Psoas muscle (tissue), 8 donors: ENCODE data around the gene TPCN1. TPM values are rescaled to one million over a fixed set of nuclear protein-coding genes. Genes with fewer than 3 reads are reported as not detected.

Source experiments
- ATAC-seq, 4 donors: fragments of 200-7000 bp; cut with Tn5 transposase; one replicate each; pipeline ENCODE4 v1.9.1; 2020; ENCODE audit warnings: moderate library complexity in 3 of 4, mild to moderate bottlenecking in 2 of 4
- DNase-seq, 2 donors: peaks; one replicate each; pipeline ENCODE4 v3.0.0-alpha.2; 2020
- H3K27ac ChIP-seq: fragments of 200-600 bp; one replicate; pipeline ENCODE4 v1.8.0; 2022
- H3K27me3 ChIP-seq, 3 donors: fragments of 200-600 bp in 1 of 3; one replicate each; pipeline versions ENCODE4 v1.6.1 to v1.8.0; 2013 to 2022; ENCODE audit warnings: low read length in 2 of 3, mild to moderate bottlenecking in 2 of 3, moderate library complexity in 1 of 3; ENCODE audit not compliant: insufficient read depth in 3 of 3
- H3K36me3 ChIP-seq, 2 donors: fragments of 200-600 bp in 1 of 2; one replicate each; pipeline versions ENCODE4 v1.6.1 to v1.8.0; 2013 to 2022; ENCODE audit warnings: low read depth in 1 of 2, mild to moderate bottlenecking in 1 of 2, moderate library complexity in 1 of 2; ENCODE audit not compliant: insufficient read depth in 1 of 2
- H3K4me1 ChIP-seq: fragments of 200-600 bp; one replicate; pipeline ENCODE4 v1.8.0; 2022
- H3K4me3 ChIP-seq: fragments of 200-600 bp; one replicate; pipeline ENCODE4 v1.8.0; 2022; ENCODE audit warnings: mild to moderate bottlenecking
- H3K9me3 ChIP-seq: fragments of 200-600 bp; one replicate; pipeline ENCODE4 v1.8.0; 2022
- CTCF ChIP-seq: fragments of 200-600 bp; IDR thresholded peaks from one replicate; pipeline ENCODE4 v1.8.0; 2022; ENCODE audit warnings: antibody characterized with exemption
- WGBS, 3 donors: extraction: QIAGEN DNeasy Blood & Tissue Kit; methylation state at CpG; one replicate each; pipeline versions ENCODE4 v1.1.6 to v1.1.7; 2013; 5-methylcytosine and 5-hydroxymethylcytosine counted together
- intact Hi-C, 2 donors: fragments of 100-400 bp; cut with DNase I; formaldehyde crosslinking; loops; one replicate each; pipeline versions ENCODE4 v1.11.0 to v1.14.2; 2022
- polyA plus RNA-seq, 3 donors: library from polyadenylated mRNA; stranded (reverse); fragments of 200-250 nt; gene quantifications; one replicate each; pipeline ENCODE4 v1.2.3, GENCODE V29; 2013
- total RNA-seq, 4 donors: library from RNA; stranded (reverse); fragmentation: NEBNext Ultra II Directional in 2 of 4; extraction: Animal tissue kit (Norgen Biotek cat#: 25700) in 2 of 4; gene quantifications; one replicate each; pipeline versions ENCODE4 v1.2.1 to v1.2.4, GENCODE V29; 2021 to 2023
- donor health status: healthy with polysubstance abuse.
- donor health status: DM: no; HTN: no; CAD: no; lungs with moderate emphysema.
- donor health status: Bipolar disorder and iron deficiency.
- donor health status: healthy.
- donor health status: DM: yes; HTN: yes; CAD: no.
- donor health status: DM: no; HTN: no; CAD: no.
- donor health status: DM: no; HTN: no; CAD: no.
- donor health status: DM: yes; HTN: yes; CAD: no.

Gene TPCN1
- total and polyA plus RNA-seq, 7 donors = 7.6 to 36.2 (median 25.2) TPM

- no peak for ATAC-seq
- 96 to 97% (median 97%) methylated on average over 5 of the region's 5 CpGs for WGBS, 3 donors
Measured at GRCh38 chr12:113339540-113339939, 118.3 kb downstream of the TPCN1 start.

GRCh38 chr12:113340061-113340460 is 118.8 kb downstream of the TPCN1 start:
- no peak for ATAC-seq
- Histone ChIP-seq H3K9me3 (no peaks in the 10 kb centered on the region), H3K4me1 (peaks cover 4% of the 10 kb centered on the region), H3K4me3 (no peak overlapping the region), H3K27me3 (no peaks in the 10 kb centered on the region), H3K36me3 (no peaks in the 10 kb centered on the region), H3K27ac (no peak overlapping the region)
- no peak for TF ChIP-seq CTCF
- intact Hi-C loops = no loop called here
- DNase-seq = no peak
- WGBS, 3 donors = 79 to 80% (median 80%) methylated on average over 3 of the region's 3 CpGs

More at GRCh38 chr12:113339540-113339939, 118.3 kb downstream of the TPCN1 start:
- H3K27me3 ChIP-seq = no peaks in the 10 kb centered on the region
- DNase-seq = no peak
- H3K9me3 ChIP-seq = no peaks in the 10 kb centered on the region
- peaks cover 4% of the 10 kb centered on the region for H3K4me1 ChIP-seq
- H3K36me3 ChIP-seq = no peaks in the 10 kb centered on the region
- H3K27ac ChIP-seq = no peak overlapping the region
- TF ChIP-seq CTCF = no peak
- H3K4me3 ChIP-seq = no peak overlapping the region
- intact Hi-C loops = no loop called here

- 85 to 91% (median 88%) methylated on average over 6 of the region's 6 CpGs for WGBS, 3 donors
- intact Hi-C loops = no loop called here
- H3K9me3 ChIP-seq = no peaks in the 10 kb centered on the region
- no peak for TF ChIP-seq CTCF
- ATAC-seq (no peak), DNase-seq (no peak)
- H3K27ac ChIP-seq = no peak overlapping the region
- no peaks in the 10 kb centered on the region for H3K27me3 ChIP-seq
- H3K4me1 ChIP-seq = no peaks in the 10 kb centered on the region
- no peaks in the 10 kb centered on the region for H3K36me3 ChIP-seq
- no peak overlapping the region for H3K4me3 ChIP-seq
Measured at GRCh38 chr12:113341535-113341934, 120.3 kb downstream of the TPCN1 start.

GRCh38 chr12:113345318-113345717 is 124.1 kb downstream of the TPCN1 start:
- Histone ChIP-seq H3K4me1 (no peaks in the 10 kb centered on the region), H3K4me3 (no peak overlapping the region), H3K36me3 (no peaks in the 10 kb centered on the region), H3K27me3 (no peaks in the 10 kb centered on the region), H3K9me3 (no peaks in the 10 kb centered on the region), H3K27ac (no peak overlapping the region)
- ATAC-seq (no peak), DNase-seq (no peak)
- 94 to 96% (median 95%) methylated on average over 6 of the region's 6 CpGs for WGBS, 3 donors
- no peak for TF ChIP-seq CTCF
- intact Hi-C loops = no loop called here

GRCh38 chr12:113346353-113346752 is 125.1 kb downstream of the TPCN1 start:
- ATAC-seq (no peak), DNase-seq (no peak)
- H3K36me3 ChIP-seq = no peaks in the 10 kb centered on the region
- 81 to 91% (median 86%) methylated on average over 5 of the region's 5 CpGs for WGBS, 3 donors
- H3K27ac ChIP-seq = no peak overlapping the region
- no peaks in the 10 kb centered on the region for H3K27me3 ChIP-seq
- H3K9me3 ChIP-seq = no peaks in the 10 kb centered on the region
- no peak for TF ChIP-seq CTCF
- no peak overlapping the region for H3K4me3 ChIP-seq
- H3K4me1 ChIP-seq = no peaks in the 10 kb centered on the region
- intact Hi-C loops = no loop called here
